Glomerular visceral epithelial cell (primary cell): Measurements from ENCODE around the gene RPS4Y2.

Experiments
- DNase-seq: peaks from one replicate; pipeline ENCODE4 v3.0.0-alpha.2; 2016; ENCODE audit errors: extremely low spot score

The RPS4Y2 gene

DNA sequence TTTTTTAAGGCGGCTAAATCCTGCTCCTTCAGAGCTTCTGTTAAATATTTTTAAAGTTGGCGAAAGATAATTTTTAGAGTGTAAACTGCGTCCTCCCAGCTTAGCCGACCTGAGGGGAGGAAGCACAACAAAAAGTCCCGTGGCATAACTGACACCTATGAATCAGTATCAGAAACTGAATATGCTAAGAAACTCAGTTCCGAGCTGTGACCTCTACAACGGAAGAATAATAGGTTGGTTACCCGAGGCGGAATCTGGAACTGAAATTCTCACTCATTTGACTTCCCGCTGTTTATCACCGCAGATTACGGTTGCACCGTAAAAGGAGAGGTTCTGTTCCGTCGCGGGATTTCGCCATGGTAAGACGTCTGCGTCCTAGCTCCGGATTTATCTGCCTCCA is at the start of gene RPS4Y2:
Gene RPS4Y2 (plus strand): TSS at position 301 of the 400 bp plus-strand sequence. CDS start 56 bp downstream, at position 357.
- no peak for DNase-seq

DNA sequence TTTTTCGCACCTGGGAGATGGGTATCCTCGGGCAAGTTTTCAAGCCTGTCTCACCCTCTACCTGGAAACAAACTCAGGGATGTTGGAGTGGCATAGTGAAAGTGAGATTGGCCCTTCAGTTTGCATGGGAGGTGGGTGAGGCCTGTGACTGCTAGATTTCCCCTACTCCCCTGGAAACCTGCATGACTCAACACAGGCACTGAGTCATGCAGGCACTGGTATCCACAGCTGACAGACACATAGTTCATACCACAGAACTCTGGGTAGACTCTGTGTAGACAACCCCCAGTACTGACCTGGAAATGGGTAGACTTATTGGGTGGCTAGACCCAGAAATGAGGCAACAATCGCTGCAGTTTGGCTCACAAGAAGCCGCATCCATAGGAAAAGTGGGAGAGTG is 41.5 kb upstream of the RPS4Y2 start:
- DNase-seq = peak; percentile 22

DNA sequence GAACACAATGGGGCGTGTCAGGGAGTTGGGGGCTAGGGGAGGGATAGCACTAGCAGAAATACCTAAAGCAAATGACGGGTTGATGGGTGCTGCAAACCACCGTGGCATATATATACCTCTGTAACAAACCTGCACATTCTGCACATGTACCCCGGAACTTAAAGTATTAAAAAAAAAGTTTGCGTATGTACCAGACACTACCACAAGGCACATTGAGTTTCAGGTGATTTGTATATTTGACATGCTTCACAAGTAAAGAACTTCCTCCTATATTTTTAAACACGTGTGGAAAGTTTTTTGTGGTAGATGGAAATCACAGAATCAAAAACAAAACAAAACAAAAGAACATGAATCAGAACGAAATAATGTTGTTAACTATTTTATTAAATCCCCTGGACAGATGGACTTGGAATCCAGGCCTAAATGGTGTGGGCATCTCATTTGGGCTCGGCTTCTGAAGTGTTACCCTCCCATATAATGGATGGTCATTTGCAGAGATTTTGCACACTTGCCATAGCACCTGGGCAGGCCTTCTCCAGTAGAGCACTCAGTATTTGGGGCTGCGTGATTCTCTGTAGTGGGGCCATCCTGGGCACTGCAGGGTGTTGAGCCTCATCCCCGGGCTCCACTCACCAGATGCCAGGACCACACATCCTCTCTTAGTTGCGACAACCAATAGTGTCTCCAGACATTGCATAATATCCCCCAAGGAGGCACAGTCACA is 29.6 kb upstream of the RPS4Y2 start:
- no peak for DNase-seq

DNA sequence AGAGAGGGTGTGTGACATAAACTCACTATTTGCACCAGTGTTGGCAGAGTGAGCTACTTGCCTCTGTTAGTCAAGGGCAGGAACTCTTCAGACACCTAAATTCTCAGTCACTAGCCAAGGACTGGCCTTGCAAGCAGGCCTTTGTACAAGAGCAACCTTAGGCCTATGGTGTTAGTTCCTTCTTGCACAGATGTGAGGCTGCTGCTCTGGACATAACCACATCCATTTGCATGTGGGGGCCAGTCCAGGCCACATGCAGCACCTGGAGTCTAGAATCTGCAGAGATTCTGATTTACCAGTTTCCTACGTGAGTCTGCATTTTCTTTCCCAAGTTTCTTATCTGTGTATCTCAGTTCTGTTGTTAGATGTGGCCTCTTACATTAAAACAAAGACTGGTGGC is 20.7 kb upstream of the RPS4Y2 start:
- DNase-seq = no peak

DNA sequence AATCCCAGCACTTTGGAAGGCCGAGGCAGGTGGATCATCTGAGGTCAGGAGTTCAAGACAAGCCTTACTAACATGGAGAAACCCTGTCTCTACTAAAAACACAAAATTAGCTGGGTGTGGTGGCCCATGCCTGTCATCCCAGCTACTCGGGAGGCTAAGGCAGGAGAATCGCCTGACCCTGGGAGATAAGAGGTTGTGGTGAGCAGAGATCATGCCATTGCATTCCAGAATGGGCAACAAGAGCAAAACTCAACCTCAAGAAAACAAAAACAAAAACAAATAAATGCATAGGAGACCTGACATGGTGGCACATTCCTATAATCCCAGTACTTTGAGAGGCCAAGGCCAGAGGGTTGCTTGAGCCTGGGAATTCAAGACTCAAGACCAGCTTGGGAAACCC is 16.1 kb upstream of the RPS4Y2 start:
- no peak for DNase-seq

DNA sequence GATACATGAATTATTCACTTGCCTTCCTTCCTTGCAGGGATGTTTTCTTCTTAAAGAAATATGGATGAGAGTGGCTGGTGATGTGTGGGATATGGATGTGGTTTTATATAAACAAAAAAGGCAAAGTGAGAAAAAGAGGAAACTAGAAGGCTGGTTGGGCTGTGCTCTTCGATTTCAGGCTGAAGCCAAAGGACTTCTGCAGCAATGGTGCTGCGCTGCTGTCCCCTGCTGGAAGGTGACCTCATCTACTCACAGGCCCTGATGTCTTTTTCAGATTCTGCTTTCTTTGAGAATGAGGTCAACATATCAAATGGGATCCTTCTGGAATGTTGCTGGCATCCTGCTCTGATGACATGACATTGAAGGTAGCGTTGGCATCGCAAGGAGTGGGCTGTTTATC is 15.3 kb upstream of the RPS4Y2 start:
- DNase-seq = peak; percentile 0

DNA sequence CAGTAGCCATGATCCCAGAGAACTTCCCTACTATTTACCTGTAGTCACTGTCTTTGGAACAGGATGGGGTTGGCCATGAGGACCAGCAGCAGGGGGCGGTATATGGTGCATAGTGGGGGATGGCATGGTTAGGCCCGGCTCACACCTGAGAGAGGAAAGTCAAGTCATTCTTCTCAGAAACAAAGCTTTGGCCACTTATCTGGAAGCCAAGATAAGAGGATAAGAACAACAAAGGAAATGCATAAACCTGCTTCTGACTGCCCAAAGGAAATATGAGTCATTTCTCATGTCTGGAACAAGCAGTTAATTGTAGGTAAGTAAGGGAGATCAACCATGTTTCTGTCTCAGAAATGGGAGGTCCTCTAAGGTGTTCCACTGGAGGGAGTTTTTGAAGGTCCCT is 10.8 kb upstream of the RPS4Y2 start:
- DNase-seq = no peak

DNA sequence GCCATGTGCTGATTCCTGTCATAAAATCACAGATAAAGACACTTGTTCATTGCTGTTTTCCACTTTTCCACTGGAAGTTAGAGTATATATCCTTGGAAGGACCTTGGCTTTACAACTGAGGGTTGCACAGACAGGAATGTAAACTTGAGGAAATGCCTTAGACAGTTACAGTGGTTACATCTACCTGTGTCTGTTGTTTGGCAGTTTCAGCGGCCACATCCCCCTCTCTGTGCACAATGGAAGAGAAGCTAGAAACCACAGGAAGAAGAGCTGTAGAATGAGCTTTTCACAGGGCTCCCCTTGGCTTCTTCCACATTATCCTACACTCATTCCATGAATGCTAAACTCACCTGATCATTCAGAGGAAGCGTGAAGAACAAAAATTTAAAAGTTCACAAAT is 9.0 kb upstream of the RPS4Y2 start:
- no peak for DNase-seq

DNA sequence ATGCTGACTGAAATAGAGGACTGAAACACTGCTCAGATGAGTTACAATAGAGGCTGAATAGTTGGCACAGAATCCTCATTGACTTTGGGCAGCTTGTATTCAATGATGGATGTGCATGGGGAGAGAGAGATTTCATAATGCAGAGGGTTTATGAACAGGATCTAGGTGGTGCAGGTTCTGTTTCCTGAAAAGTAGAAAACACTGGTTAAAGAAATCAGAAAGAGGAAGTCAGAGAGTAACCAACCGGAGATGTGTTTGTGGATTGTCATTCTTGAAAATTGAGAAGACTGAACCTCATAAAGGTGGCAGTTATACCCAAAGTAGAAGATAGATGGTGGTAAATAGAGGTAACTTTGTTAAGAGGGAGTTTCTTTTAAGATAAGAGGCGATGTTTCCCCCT is 8.0 kb downstream of the RPS4Y2 start:
- DNase-seq = no peak

DNA sequence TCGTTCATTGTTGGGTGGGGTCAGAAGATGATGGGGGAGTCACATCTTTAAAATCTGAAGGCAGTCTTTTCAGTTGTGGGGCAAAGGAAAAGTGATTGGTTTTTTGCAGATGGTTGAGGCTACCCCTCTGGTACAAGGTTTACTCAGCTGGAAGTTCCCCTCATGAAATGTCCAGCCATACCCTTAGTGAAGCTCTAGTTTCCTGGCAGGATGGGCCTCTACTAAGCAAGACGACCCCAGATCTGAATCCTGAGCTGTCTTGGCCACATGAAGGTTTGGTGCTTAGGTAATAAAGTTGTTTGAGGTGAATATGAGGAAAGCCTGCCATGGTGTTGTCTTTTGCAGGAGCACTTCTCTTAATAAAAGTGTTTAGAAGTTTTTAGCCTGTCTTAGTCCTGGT is 9.2 kb downstream of the RPS4Y2 start:
- DNase-seq = no peak

DNA sequence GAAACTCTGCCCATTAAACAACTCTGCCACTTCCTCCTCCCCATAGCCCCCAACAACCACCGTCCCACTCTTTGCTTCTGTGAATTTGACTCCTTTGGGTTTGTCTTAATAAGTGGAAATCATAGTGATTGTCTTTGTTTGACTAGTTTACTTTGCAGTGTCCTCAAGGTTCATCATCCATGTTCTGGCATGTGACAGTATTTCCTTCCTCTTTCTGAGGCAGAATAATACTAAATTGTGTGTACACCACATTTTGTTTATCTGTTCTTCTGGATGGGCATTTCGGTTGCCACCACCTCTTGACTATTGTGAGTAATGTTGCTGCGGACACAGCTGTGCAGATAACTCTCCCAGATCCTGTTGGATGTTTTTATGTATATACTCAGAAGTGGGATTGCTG is 14.8 kb downstream of the RPS4Y2 start:
- DNase-seq = no peak

DNA sequence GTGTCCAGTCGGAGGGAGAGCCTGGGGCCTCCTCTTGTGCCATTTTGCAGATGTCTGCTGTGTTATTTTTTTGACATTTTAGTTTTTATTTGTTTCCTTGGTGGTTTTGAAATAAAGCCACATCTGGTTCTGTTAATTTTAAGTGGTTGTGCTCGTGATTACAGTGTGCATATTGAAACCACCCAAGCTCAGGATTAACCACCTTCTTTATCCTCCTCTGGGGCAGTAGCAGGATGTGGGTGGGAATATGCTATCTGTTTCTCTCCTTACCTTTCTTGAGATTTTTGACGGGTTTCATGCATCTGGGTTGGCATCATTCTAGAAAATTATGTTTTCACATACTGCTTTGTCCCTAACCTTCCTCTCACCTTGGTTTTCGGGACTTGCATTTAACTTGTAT is 20.2 kb downstream of the RPS4Y2 start:
- DNase-seq = no peak

DNA sequence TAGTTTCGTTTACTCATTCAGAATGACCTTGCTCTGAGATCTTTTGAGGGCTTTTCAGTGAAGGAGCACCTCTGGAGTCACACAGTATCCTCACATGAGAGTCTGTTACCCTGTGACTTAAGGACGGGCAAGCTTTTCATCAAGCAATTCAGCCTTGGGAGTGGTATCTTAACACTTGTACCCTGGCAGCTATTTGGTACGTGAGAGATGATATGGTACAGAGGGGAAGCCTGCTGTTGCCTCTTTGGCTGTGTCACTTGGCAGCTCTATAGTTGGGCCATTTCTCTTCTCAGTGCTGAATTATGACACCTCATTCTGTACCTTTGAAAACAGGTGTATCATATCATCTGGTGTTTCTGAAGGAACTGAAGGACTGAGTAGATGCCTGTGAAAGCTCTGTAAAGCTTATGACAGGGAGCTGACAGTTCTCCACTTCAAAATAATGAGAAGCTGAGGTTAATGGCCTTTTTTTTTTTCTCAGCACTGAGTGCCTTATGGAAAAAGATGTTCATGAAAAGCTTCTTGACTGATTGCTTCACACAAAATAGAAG is 24.3 kb downstream of the RPS4Y2 start:
- DNase-seq = no peak

DNA sequence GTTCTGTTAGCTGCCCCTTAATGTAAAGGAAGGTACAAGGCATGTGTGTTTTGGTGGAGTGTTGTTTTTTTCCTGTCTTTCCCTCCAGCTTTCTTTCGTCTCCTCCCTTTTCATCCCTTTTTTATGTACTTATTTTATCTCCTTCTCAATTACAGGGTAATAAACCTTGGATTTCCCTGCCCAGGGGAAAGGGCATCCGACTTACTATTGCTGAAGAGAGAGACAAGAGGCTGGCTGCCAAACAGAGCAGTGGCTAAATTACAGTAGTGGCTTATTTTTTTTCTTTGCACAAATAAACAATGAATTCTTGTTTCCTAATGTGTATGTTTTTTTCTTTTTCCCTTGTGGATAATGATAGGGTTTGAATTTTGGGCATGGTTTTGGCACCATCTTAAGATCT is 24.9 kb downstream of the RPS4Y2 start:
- no peak for DNase-seq

DNA sequence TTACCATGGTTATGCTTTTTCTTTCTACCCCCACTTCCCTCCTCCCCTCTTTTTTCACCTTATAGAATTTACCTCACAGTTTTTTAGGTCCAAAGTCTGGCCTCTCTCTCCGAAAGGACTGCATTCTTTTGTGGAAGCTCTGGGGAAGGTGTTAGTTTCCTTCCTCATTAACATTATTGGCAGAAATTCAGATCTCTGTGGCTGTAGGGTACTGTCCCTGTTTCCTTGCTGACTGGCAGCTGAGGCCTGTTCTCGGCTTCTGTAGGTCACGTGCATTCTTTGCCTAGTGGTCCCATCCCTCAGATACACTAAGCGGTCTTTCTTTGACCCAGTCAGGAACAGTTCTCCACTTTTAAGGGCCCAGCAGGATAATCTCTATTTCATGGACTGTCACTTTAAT is 25.5 kb downstream of the RPS4Y2 start:
- DNase-seq = no peak

DNA sequence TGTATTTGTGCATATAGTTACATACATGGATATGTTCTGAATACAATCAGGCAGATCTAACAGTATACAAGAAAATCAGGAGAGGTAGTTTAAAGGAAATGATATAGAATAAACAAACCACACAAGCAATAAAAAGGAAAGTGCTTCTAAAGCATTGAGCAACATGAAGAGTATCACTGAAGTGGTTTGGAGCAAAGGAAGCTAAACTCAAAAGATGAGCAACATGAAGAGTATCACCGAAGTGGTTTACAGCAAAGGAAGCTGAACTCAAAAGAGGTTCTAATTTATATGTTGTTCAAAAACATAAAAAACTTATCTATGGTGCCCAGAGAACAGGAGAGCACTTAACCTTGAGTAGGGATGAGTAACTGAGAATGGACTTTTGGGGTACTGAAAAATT is 29.1 kb downstream of the RPS4Y2 start:
- DNase-seq = no peak

DNA sequence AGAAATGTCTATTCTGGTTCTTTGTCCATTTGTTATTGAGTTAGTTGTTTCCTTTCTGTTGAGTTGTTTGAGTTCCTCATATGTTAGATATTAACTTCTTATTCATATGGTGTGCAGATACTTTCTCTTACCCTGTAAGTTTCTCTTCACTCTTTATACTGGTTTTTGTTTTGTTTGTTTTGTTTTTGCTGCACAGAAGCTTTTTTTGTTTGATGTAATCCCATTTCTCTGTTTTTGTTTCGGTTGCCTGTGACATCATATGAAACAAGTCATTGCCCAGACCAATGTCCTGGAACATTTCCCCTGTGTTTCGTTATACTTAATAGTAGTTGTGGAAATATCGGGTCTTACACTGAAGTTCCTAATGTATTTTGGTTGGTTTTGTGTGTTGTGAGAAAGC is 31.2 kb downstream of the RPS4Y2 start:
- no peak for DNase-seq

DNA sequence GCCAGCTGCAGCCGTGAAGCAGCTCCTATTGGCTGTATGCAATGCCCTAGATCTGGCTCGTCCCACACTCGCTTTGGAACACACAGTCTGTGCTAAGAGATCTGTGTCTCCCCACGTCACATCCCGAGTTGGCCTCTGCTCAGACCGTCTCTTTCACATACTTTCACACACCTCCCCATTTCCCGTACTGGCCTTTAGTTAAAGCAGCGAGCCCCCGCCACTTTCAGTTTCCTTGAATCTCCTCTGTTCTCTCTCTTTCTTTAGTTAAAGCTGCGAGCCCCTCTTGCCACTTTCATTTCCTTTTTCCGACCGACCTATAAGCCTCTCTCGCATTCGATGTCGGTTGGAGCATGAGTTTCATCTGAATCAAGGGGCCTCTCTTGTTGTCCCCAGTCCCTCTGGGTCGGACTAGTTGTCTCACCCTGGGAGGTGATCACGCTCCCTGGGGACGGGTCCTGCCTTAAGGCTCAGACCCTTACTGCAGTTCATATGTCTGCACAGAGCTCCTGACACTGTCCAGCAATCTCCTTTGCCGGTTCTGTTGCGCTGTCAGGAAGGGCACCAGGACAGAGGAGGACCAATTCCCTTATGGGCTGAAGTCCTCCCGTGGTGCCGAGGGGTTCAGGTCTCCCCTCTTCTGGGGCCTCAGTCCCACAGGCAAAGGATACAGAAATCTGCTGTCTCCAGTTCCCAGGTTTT is 42.6 kb downstream of the RPS4Y2 start:
- no peak for DNase-seq

DNA sequence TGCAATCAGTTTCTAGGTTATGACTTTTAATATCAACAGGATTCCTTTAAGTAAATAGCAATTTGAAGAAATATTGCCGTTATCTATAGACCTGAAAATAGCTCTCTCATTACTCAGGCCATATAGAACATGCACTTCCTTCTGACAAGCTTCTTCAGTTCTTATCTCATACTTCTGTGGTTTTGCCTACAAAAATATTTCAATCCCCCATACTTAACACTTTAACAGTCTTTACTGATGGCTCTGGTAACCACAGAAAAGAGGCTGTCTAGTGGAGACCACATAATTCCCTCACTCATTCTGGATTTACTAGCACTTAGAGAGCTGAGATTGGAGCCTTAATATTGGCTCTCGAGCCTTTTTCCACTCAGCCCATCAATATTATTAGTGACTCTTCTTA is 46.8 kb downstream of the RPS4Y2 start:
- DNase-seq = no peak

DNA sequence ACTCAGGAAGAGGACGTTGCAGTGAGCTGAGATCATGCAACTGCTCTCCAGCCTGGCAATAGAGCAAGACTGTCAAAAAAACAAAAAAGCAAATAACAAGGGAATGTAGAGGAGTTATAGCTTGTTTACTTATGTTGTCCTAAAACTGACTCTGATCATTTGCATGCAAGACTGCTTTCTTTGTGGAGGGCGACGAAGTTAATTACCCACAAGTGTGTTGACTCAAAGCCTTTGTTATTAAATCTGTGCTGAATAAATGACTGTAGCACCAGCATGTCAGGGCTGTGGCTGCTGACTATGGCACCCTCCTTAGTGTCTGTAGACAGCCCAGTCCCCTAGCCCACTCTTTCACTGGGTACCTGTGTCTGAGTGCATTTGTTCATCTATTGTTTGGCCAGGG is 50.3 kb downstream of the RPS4Y2 start:
- DNase-seq = no peak

DNA sequence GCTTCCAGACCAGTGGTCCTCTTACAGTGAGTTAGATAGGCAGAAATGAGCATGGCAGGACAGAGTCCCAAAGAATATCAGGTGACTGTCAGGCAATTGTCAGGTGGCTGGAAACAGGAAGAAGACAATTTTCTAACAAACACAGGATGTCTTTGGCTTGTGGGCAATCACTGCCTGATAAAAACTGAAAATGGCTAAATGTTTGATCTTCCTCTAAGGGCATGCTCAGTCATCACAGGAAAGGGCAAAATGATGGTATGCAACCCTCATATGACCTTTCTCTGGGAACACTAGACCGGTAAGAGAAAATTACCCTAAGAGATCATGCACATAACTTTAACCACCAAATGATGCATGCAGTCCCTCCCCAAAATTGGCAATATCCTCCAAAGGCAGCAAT is 57.6 kb downstream of the RPS4Y2 start:
- DNase-seq = no peak

DNA sequence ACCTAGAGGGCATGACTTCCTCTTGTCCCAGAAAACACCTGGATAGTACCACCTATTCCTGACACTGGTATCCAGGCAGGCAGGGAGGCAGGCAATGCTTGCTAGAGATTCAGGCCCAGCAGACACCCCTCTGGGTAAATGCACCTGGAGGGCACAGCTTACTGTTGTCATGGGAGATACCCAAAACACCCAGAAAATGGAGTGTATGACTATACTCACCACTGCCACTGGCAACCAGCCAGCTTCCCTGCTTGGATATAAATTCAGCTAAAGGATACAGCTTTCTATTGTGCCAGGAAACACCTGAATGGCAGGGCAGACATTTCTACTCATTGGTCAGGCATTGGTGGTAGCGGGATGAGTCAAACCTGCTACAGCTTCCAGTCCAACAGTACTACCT is 58.9 kb downstream of the RPS4Y2 start:
- DNase-seq = no peak

DNA sequence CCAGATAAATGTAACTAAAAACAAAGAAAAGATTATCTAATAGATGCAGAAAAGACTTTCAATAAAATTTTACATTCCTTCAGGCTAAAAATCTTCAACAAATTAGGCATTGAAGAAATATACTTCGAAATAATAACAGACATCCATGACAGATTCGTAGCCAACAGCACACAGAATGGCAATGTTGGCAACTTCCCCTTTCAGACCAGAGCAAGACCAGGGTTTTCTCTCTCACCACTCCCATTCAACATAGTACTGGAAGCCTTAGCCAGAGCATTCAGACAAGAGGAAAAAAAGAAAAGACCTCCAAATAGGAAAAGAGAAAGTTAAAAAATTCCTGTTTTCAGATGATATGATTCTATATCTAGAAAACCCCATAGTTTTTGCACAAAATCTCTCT is 61.2 kb downstream of the RPS4Y2 start:
- DNase-seq = no peak
